CD4-positive, alpha-beta T cell treated with Interleukin-17A for 1 hour (primary cell): ENCODE results near the gene ZNF195.
"Not testable (repeated sequence)": the region's sequence is repeated elsewhere in the genome, so short reads cannot be mapped to it uniquely, and the experiment has no call there.

Source experiments
- DNase-seq: peaks from one replicate; pipeline ENCODE4 v3.0.0-alpha.2; 2020

ZNF195 gene

DNA sequence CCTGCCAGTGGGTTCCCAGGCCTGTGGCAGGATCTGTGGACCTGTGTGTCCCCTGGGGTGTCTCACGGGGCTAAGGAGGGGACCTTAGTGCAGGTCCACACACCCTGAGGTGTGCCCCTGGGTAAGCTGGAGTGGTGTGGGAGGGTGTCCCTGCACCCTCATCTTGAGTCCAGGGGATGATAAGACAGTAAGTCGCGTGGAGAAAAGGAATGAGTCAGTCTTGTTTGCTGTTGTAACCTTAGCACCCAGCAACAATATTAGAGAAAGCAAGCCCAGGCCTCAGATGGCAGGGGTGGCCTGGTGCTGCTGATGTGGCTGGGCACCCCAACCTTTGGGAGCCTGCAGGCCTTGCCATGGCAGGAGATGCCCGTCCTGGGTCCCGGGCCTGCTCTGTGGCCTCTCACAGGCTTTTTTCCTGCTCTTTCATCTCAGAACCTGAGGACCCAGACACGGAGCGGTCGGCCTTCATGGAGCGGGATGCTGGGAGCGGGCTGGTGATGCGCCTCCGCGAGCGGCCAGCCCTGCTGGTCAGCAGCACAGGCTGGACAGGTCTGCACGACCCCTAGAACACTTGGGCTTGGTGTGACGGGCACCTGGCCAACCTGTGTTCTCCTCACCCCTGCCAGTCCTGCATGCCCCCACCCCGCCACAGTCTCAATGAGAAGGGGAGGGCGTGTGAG lies 23.4 kb upstream of the ZNF195 start:
- DNase-seq, result not testable (repeated sequence)

DNA sequence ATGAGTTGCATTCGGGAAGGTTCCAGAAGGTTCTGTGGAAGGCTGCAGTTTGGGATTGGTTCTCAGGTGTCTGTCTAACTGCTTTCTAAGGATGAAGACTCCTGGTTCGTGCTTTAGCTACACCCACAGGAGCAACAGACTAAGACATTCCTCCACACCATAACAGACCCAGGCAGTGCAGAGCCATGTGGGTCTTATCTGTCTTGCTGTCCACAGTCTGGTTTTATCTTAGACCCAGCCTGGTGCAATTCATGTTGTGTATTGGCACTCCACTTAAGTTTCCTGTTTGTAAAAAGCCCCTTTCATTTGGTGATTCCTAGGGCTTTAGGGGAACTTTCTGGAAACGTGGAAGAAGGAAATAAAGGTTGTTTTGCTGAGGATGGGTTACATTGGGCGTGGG lies 22.1 kb upstream of the ZNF195 start:
- DNase-seq, result not testable (repeated sequence)

DNA sequence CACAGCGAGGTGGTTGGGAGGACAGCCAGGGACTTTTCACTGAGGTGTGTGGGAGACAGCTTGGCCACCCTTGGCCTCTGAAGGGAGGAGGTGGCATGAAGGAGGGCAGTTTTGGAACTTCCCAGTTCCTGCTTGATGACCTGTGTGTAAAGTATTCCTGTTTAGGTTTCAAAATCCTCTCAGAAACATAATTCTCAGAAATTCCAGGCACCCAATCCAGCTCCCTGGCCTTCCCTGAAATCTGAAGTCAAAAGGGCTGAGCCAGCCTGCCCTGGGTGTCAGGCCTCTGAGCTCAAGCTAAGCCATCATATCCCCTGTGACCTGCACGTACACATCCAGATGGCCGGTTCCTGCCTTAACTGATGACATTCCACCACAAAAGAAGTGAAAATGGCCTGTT lies 19.6 kb upstream of the ZNF195 start:
- not testable (repeated sequence) for DNase-seq

DNA sequence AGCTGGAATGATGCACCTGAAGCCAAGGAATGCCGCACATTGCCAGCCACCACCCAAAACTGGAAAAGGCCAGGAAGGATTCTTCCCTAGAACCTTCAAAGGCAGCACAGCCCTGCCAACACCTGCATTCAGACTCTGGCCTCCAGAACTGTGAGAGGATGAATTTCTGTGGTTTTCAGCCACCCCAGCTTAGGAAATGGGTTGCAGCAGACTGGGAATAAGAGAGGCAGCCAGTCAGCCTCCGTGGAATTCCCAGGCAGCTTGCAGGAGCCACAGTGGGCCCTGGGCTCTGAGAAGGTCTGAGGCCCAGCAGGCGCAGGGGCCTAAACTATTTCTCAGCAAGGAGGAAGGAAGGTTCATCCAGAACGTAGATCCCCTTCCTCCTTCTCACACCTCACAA lies 19.2 kb upstream of the ZNF195 start:
- not testable (repeated sequence) for DNase-seq

DNA sequence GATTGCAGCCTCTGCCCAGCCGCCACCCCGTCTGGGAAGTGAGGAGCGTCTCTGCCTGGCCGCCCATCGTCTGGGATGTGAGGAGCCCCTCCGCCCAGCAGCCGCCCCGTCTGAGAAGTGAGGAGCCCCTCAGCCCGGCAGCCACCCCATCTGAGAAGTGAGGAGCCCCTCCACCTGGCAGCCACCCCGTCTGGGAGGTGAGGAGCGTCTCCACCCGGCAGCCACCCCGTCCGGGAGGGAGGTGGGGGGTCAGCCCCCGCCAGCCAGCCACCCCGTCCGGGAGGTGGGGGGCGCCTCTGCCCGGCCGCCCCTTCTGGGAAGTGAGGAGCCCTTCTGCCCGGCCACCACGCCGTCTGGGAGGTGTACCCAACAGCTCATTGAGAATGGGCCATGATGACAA lies 18.3 kb upstream of the ZNF195 start:
- not testable (repeated sequence) for DNase-seq

DNA sequence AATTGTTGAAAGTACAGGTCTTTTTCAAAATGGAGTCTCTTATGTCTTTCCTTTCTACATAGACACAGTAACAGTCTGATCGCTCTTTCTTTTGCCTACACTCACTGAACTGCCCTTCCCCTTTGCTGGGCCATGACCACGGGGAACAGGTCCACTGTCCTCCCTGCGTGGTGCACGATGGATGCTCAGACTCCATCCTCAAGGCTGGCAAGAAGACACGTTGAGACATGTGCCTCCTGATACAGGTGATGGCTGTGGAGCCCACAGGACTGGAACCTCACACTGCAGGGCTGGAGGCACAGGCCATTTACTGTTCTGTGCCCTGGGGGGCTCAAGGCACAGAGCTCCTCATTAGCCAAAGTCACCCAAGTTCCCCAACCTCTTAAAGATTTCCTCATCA lies 16.5 kb upstream of the ZNF195 start:
- not testable (repeated sequence) for DNase-seq

DNA sequence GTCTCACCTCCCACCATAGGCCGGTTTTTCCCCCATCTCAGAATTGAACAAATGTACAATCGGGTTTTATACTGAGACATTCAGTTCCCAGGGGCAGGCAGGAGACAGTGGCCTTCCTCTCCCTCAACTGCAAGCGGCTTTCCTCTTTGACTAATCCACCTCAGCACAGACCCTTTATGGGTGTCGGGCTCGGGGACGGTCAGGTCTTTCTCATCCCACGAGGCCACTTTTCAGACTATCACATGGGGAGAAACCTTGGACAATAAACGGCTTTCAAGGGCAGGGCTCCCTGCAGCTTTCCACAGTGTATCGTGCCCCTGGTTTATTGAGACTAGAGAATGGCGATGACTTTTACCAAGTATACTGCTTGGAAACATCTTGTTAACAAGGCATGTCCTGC lies 16.0 kb upstream of the ZNF195 start:
- not testable (repeated sequence) for DNase-seq

DNA sequence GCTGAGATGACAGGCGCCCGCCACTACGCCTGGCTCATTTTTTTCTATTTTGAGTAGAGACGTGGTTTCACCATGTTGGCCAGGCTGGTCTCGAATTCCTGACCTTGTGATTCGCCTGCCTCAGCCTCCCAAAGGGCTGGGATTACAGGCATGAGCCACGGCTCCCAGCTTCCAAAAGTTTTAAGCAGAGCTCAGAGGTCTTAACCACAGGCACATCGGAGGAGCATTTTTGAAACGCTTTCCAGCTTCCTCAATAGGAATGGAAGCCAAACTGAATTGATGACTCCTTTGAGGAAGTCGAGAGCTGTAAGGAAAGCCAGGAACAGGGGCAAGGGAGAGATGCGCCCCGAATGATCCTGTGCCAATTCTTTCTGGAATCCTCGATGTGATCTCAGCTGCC lies 14.5 kb upstream of the ZNF195 start:
- DNase-seq, result not testable (repeated sequence)

DNA sequence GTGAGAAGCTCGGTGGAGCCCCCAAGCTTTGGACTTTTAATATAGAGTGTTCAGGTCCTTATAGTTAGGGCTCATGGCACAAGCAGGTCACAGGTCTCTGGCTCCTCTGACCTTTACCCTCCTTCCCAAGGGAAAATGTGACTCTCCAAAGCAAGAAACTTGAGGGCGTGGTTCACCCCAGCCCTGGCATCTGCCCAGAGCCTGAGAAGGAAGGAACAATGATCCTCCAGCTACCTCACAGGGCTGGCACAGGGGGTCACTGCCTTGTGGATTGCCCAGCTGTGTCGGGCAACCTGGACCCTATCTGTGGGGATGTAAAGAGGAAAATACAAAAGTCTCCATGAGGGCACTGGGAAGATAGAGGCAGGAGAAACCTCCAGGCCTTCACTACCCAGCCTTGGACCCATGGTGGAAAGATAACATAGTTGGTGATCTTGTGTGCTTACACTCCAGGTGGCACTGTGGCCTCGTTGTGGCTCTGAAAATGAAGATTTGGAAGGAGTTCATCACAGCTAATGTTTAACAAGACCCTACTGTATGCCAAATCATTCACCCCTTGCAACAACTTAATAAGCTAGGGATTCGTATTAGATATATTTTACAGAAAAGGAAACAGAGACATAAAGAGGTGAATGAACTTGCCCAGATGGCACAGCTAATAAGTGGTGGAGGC lies 3.8 kb upstream of the ZNF195 start:
- DNase-seq, result no peak

DNA sequence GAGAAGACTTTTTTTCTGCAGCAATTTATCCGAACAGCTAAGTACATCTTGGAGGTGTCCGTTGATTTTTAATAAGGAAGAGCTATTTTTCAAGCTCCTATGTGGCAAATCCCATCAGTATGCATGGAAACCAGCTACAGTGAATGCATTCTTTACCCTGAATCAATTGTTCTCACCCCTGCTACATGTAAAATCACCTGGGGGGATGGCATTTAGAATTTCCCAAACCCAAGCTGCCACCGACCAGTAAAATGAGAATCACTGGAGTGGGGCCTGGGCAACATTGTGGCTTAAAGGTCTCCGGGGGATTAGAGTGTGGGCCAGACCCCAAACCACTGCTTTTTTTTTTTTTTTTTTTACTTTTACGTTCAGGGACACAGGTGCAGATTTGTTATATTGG lies 2.8 kb upstream of the ZNF195 start:
- no peak for DNase-seq

DNA sequence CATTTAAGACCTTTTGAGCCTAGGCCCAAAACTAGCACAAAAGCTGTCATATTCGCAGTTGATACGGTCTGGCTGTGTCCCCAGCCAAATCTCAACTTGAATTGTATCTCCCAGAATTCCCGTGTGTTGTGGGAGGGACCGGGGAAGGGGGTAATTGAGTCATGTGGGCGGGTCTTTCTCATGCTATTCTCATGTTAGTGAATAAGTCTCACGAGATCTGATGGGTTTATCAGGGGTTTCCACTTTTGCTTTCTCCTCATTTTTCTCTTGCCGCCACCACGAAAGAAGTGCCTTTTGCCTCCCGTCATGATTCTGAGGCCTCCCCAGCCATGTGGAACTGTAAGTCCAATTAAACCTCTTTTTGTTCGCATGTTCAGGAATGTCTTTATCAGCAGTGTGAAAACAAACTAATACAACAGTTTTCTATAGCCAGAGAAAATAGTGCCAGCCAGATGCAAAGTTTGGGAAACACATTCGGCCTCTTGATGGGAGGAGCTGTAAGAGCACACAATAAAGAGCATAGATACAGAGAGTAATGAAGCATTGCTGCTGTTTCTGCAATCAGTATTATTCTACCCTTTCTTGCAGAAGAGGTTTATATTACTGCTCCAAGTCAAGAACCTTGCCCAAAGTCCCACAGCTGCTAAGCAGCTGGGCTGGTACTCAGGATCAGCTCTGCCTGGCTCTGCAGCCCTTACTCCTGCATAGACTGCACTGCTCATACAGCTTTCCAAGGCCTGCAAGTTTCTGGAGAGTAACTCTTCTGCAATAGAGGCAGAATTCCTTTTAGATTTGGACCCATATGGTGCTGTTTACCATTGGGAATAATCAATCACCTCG lies 2.0 kb upstream of the ZNF195 start:
- DNase-seq, result no peak

DNA sequence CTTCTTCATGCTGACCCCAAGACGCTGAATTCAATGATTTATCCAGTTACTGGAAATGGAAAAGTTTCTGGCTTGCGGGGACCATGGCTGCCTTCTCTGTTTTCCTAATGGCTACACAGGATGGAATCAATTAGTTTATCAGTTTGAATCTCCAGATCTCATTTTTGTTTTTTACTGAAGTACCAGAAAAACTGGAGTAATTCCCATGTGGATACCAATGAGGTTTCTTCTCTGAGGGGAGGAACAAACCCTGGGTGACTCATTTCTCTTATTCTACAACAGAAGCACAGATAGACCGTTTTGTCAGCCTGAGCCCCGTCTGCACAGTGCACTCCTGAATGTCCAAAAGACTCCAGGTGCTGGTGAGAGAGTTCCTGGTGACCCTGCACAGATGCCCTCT lies 3.4 kb downstream of the ZNF195 start:
- DNase-seq, result no peak

DNA sequence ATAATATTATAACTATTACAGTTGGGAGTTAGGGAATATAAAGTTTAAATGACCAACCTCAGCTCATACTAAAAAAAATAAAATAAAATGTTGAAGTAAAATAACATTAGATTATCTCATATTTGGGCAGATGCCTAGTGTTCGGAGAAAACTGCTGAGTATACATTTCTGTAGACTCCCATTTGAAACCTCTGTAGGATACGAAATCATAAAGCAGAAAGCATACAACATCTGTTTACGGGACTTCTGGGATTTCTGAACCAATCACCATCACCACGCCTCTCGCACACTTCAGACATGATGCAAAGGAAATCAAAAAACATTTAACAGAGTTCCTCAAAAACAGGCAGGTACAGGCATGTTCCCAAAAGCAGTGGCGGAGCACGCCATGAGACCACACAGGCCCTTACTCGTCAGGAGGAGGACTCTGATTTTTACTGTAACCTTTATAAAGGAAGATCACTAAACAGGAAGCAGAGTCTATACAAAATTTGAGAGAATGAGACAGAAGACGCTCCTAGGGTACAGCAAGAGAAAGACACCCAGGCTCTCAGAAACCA lies 8.6 kb downstream of the ZNF195 start:
- no peak for DNase-seq

DNA sequence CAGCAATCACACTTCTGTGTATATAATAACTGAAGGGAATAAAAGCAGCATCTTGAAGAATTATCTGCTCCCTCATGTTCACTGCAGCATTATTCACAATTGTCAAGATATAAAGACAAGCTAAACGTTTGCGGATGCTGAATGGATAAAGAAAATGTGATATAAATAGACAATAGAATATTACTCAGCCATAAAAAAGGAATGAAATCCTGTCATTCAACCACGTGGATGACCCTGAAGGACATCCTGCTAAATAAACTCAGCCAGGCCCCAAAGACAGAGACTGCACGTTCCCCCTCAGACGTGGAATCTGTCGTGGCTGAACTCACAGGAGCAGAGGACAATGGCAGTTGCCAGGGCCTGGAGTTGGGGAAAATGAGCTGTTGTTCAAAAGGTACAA lies 9.6 kb downstream of the ZNF195 start:
- no peak for DNase-seq

DNA sequence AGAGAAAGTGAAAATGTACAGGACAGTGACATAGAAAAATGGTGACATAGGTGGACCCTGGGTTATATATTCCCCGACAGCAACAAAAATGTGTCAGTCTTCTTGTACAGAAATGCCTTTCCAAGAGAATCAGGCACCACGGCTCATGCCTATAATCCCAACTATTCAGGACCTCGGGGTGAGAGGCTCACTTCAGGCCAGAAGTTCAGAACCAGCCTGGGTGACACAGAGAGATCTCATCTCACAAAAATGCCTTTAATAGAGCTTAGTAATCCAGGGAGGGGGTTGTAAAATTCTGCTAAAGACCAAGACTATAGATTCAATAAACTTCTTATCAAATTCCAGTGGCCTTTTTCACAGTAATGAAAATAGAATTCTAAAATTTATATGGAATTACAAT lies 10.7 kb downstream of the ZNF195 start:
- DNase-seq, result no peak

DNA sequence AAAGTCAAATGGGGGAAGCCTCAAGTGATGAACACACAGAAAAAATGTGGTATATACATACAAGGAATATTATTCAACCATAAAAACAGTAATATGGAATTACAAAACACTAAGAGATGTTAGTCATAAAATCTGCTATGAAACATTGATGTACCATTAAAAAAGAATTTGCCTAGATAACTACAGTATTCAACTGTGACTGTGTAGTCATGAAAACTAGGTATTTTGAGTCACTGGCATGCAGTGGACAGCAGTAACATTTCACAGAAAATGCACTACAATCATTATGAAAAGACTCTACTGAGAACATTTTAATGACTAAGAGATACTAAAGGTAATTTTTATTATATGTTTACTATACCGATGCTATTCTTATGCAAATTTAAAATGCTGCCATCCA lies 11.7 kb downstream of the ZNF195 start:
- no peak for DNase-seq

DNA sequence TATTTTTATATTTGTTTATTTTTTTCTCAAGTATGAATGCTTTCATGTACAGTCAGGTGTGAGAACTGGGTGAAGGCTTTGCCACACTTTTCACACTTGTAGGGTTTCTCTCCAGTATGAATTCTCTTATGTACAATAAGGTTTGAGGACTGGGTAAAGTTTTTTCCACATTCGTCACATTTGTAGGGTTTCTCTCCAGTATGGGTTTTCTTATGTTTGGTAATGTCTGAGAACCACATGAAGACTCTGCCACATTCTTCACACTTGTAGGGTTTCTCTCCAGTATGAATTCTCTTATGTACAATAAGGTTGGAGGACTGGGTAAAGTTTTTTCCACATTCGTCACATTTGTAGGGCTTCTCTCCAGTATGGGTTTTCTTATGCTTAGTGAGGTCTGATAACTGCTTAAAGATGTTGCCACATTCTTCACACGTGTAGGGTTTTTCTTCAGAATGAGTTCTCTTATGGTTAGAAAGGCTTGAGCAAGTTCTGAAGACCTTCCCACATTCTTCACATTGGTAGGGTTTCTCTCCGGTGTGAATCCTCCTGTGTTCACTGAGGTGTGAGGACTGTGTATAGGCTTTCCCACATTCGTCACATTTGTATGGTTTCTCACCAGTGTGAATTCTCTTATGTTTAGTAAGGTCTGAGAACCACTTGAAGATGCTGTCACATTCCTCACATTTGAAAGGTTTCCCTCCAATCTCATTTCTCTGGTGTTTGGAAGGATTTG lies 19.7 kb downstream of the ZNF195 start:
- no peak for DNase-seq

DNA sequence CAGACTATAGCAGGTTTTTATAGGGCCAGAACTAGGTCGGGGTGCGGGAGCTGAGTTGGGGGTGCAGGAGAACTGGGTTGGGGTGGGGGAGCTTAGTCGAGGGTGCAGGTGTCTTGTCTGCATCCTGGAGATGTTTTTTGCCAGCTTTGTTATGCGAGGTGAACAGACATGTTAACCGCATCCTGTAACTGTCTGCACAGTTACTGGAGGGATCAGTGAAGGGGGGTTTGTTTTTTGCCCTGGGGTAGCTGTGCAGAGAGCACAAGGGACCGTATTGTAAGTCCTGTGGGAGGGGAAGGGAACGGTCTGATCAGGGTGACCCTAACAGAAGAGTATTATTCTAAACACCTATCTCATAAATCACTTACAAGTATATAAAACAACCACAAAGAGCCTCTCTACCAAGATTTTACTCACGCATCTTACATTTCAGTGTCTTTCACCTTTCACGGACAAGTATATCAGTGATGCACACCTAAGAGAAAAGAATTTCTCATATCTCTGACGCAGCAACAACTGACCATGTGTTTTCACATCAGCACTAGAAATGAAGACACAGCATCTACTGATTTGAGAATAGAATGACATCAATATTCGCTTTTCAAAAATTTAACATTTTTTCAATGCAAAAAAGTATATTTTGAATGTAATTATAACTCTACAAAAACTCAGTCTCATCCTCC lies 20.8 kb downstream of the ZNF195 start:
- no peak for DNase-seq

DNA sequence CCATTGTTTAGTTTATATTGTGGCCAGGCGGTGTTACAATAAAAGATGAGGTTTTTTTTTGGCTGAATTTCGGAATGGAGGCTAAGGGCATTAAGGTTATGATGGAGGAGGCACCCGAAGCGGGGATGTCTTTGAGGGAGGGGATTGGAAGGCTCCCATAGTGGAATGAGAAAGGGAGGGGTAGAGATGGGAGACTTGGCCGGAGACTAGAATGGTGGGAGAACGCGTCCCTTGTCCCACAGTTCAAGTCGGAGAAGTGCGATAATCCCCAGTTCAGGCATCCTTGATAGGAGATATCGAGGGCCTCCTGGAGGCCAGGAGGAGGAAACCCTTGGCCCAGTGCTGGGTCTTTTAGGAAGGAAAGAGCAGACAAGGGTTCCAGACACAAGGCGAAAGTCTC lies 21.6 kb downstream of the ZNF195 start:
- no peak for DNase-seq

DNA sequence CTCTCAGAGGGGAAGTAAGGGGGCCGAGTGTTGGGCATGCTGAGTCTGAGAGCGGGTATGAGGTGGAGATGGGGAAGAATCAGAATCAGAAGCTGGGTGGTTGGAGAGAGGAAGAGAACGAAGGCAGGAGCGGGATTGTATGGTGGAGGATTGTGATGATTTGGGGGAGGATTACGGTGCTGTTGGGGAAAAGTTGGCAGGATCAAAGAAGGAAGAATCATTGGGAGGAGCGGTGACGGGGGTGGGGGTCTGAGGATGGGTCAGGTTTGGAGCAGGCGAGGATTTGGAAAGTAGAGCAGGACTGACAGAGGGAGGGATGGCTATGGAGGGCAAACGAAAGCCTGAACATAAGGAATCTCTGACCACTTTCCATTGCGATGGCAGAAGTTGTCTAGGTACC lies 22.1 kb downstream of the ZNF195 start:
- DNase-seq, result no peak

DNA sequence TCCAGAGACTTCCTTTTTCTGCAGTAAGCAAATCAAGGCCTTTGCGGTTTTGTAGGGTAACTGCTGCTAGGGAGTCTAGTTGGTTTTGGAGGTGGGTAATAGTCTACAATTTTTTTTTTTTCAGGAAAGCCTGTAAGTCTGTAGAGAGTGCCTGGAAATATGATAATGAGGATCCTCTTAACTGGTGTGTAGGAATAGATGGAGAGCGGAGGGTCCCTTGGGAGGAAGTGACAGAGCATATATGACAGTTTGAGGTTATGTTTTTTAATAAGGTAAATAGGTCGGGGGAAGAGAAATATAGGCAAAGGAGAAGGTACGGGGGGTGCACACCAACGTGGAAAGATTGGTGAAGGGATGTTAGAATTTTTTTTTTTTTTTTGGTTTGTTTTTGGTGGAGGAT lies 25.9 kb downstream of the ZNF195 start:
- no peak for DNase-seq

DNA sequence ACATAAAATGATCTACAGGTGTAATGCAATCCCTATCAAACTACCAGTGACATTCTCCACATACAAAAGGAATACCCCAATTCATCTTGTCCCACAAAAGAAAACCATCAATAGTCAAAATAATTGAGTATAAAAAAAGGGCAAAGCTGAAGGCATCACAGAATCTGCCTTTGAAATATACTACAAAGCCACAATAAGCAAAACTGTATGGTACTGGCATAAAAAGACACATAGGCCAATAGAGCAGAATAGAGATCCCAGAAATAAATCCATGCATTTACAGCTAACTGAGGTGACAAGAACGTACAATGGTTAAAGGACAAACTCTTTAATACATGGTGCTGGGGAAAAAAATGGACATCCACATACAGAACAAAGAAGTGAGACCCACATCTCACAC lies 31.8 kb downstream of the ZNF195 start:
- DNase-seq, result no peak
